HPDE6-E6E7 (cell line): Measurements from ENCODE around the gene MGAT1.
"Not testable (repeated sequence)": the region's sequence is repeated elsewhere in the genome, so short reads cannot be mapped to it uniquely, and the experiment has no call there.

Experiments used
- DNase-seq: peaks from one replicate; pipeline ENCODE4 v3.0.0; 2011; ENCODE audit warnings: missing footprints; ENCODE audit errors: extremely low spot score

MGAT1 gene

GRCh38 chr5:180786531-180787398 lies 15.8 kb downstream of the MGAT1 start:
- no peak for DNase-seq

GRCh38 chr5:180785794-180786221 lies 16.8 kb downstream of the MGAT1 start:
- DNase-seq, result no peak

- DNase-seq, result no peak
Measured at GRCh38 chr5:180785121-180785781, 17.4 kb downstream of the MGAT1 start.

- DNase-seq, result peak; percentile 84
Measured at GRCh38 chr5:180784497-180785097, 18.0 kb downstream of the MGAT1 start.

GRCh38 chr5:180783340-180784052 lies 19.1 kb downstream of the MGAT1 start:
- no peak for DNase-seq

- DNase-seq, result no peak
Measured at GRCh38 chr5:180782748-180783147, 19.9 kb downstream of the MGAT1 start.

- not testable (repeated sequence) for DNase-seq
Measured at GRCh38 chr5:180781900-180782326, 20.7 kb downstream of the MGAT1 start.

- DNase-seq, result no peak
Measured at GRCh38 chr5:180779985-180780610, 22.5 kb downstream of the MGAT1 start.

- no peak for DNase-seq
Measured at GRCh38 chr5:180777475-180777874, 25.1 kb downstream of the MGAT1 start.

GRCh38 chr5:180776376-180776775 lies 26.2 kb downstream of the MGAT1 start:
- no peak for DNase-seq

GRCh38 chr5:180775624-180776023 lies 27.0 kb downstream of the MGAT1 start:
- DNase-seq, result no peak

- DNase-seq, result no peak
Measured at GRCh38 chr5:180771839-180772238, 30.8 kb downstream of the MGAT1 start.

- DNase-seq, result no peak
Measured at GRCh38 chr5:180769821-180770220, 32.8 kb downstream of the MGAT1 start.

GRCh38 chr5:180755601-180756000 lies 47.0 kb downstream of the MGAT1 start:
- DNase-seq, result no peak

GRCh38 chr5:180744253-180744652 lies 58.4 kb downstream of the MGAT1 start:
- no peak for DNase-seq

- DNase-seq, result no peak
Measured at GRCh38 chr5:180742727-180743126, 59.9 kb downstream of the MGAT1 start.

GRCh38 chr5:180740953-180741352 lies 61.7 kb downstream of the MGAT1 start:
- DNase-seq, result not testable (repeated sequence)

- DNase-seq, result no peak
Measured at GRCh38 chr5:180739958-180740357, 62.6 kb downstream of the MGAT1 start, which contains the start of gene OR2Y1. OR2Y1 (minus strand) TSS chr5:180740058; CDS start chr5:180740058, 0 bp downstream.

- DNase-seq, result no peak
Measured at GRCh38 chr5:180739271-180739670, 63.3 kb downstream of the MGAT1 start.

GRCh38 chr5:180736536-180736935 lies 66.1 kb downstream of the MGAT1 start:
- no peak for DNase-seq
